ENCODE results near the gene P2RX1. TPM values are rescaled to one million over a fixed set of nuclear protein-coding genes. Genes with fewer than 3 reads are reported as not detected.
"Not testable (repeated sequence)": the region's sequence is repeated elsewhere in the genome, so short reads cannot be mapped to it uniquely, and the experiment has no call there.

Gene P2RX1
- total and polyA plus RNA-seq, 7 donors, result 0.46 to 55.9 (median 4.3) TPM

DNA sequence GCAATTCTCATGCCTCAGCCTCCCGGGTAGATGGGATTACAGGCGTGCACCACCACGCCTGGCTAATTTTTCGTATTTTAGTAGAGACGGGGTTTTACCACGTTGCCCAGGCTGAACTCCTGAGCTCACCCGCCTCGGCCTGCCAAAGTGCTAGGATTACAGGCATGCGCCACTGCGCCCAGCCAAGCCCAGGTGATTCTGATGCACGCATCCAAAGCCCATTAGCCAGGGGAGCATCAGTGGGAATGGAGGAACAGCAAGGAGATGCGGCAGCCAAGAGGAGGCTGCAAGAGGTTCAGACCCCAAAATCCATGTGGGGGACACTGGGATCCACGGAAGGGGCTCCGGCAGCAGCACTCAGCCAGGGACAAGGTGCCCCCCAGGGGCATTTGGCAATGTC, 35.9 kb upstream of the P2RX1 start:
- Histone ChIP-seq H3K9me3 (no peaks in the 10 kb centered on the region), H3K4me3 (no peak overlapping the region), H3K27me3 (no peaks in the 10 kb centered on the region), H3K36me3 (no peaks in the 10 kb centered on the region), H3K27ac (no peak overlapping the region), H3K4me1 (no peaks in the 10 kb centered on the region)
- 94 to 95% methylated on average over 14 of the region's 14 CpGs for WGBS, 2 donors
- no peak for DNase-seq
- TF ChIP-seq, protein P1, sequence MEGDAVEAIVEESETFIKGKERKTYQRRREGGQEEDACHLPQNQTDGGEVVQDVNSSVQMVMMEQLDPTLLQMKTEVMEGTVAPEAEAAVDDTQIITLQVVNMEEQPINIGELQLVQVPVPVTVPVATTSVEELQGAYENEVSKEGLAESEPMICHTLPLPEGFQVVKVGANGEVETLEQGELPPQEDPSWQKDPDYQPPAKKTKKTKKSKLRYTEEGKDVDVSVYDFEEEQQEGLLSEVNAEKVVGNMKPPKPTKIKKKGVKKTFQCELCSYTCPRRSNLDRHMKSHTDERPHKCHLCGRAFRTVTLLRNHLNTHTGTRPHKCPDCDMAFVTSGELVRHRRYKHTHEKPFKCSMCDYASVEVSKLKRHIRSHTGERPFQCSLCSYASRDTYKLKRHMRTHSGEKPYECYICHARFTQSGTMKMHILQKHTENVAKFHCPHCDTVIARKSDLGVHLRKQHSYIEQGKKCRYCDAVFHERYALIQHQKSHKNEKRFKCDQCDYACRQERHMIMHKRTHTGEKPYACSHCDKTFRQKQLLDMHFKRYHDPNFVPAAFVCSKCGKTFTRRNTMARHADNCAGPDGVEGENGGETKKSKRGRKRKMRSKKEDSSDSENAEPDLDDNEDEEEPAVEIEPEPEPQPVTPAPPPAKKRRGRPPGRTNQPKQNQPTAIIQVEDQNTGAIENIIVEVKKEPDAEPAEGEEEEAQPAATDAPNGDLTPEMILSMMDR (IDR thresholded peaks at IDR 0.05), result no peak
- no peak for TF ChIP-seq POLR2AphosphoS5 (IDR thresholded peaks at IDR 0.05)
- no peak for TF ChIP-seq EP300 (IDR thresholded peaks at IDR 0.05)
- TF ChIP-seq POLR2A (IDR thresholded peaks at IDR 0.05), result no peak
- intact Hi-C loops (cut with DNase I), result no loop called here

DNA sequence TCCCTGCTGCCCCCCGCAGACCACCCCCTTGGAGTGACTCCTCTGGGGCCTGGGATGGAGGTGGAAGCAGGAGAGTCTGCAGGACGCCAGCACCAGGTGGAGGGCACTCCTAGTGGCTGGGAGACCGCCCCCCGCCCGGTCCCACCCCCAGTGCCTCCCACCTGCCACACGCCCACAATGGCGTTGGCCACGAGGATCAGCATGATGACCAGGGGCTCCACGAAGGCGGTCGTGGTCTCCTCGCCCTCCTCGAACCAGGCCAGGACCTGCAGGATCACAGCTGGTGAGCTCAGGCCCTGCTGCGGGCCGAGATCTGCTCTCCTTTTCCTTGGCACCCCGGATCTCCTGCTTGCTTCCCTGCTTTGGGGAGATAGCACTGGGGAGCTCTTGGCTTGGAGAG, 35.2 kb upstream of the P2RX1 start:
- no peaks in the 10 kb centered on the region for H3K36me3 ChIP-seq
- intact Hi-C loops (cut with DNase I), result no loop called here
- 91 to 92% methylated on average over 16 of the region's 16 CpGs for WGBS, 2 donors

DNA sequence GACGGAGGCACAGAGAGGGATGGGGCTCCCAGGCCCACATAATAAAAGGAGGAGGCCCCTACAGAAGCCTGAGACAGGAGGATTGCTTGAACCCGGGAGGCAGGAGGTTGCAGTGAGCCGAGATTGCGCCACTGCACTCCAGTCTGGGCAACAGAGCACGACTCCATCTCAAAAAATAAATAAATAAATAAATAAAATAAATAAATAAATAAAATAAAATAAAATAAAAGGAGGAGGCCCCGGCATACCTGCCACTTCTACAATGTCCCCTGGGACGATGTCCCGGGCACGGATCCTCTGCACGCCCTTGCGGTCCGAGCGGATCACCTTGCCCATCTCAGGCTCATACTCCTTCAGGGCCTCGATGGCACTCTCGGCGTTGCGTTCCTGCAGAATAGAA, 34.7 kb upstream of the P2RX1 start:
- no peak for DNase-seq
- Histone ChIP-seq H3K9me3 (no peaks in the 10 kb centered on the region), H3K27ac (no peak overlapping the region), H3K4me3 (no peak overlapping the region), H3K4me1 (no peaks in the 10 kb centered on the region), H3K27me3 (no peaks in the 10 kb centered on the region), H3K36me3 (no peaks in the 10 kb centered on the region)
- no peak for TF ChIP-seq EP300 (IDR thresholded peaks at IDR 0.05)
- no peak for TF ChIP-seq POLR2A (IDR thresholded peaks at IDR 0.05)
- TF ChIP-seq POLR2AphosphoS5 (IDR thresholded peaks at IDR 0.05), result no peak
- TF ChIP-seq, protein P1 (IDR thresholded peaks at IDR 0.05), result no peak
- intact Hi-C loops (cut with DNase I), result no loop called here
- WGBS, 2 donors, result 97% methylated on average over 17 of the region's 17 CpGs

More for the DNA sequence above, 35.2 kb upstream of the P2RX1 start:
- Histone ChIP-seq H3K27ac (no peak overlapping the region), H3K4me1 (no peaks in the 10 kb centered on the region), H3K27me3 (no peaks in the 10 kb centered on the region), H3K9me3 (no peaks in the 10 kb centered on the region), H3K4me3 (no peak overlapping the region)
- TF ChIP-seq POLR2A (IDR thresholded peaks at IDR 0.05), result no peak
- DNase-seq, result no peak

DNA sequence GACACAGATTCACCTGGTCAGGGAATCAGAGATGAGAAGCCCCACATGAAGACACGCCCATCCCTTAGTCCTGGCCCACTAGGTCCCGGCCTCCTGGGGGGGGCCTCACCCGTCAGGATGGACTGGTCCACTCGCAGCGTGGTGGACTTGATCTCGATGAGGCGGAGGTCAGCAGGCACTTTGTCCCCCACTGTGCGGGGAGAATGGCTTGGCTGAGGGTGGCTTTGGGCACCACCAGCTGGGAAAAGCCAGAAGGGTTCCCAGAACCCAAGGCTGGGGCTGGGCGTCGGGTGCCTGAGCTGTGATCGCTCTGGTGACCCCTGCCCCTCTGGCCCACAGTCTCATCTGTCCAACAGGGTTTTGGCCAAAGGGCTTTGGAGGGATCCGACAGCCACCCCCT, 34.3 kb upstream of the P2RX1 start:
- no peak for DNase-seq
- intact Hi-C loops (cut with DNase I), result no loop called here
- Histone ChIP-seq H3K4me3 (no peak overlapping the region), H3K4me1 (no peaks in the 10 kb centered on the region), H3K27ac (no peak overlapping the region), H3K9me3 (no peaks in the 10 kb centered on the region), H3K27me3 (no peaks in the 10 kb centered on the region), H3K36me3 (no peaks in the 10 kb centered on the region)
- TF ChIP-seq EP300 (IDR thresholded peaks at IDR 0.05), result no peak
- no peak for TF ChIP-seq POLR2A (IDR thresholded peaks at IDR 0.05)
- TF ChIP-seq, protein P1 (IDR thresholded peaks at IDR 0.05), result no peak
- no peak for TF ChIP-seq POLR2AphosphoS5 (IDR thresholded peaks at IDR 0.05)
- WGBS, 2 donors, result 92 to 95% methylated on average over 12 of the region's 12 CpGs

DNA sequence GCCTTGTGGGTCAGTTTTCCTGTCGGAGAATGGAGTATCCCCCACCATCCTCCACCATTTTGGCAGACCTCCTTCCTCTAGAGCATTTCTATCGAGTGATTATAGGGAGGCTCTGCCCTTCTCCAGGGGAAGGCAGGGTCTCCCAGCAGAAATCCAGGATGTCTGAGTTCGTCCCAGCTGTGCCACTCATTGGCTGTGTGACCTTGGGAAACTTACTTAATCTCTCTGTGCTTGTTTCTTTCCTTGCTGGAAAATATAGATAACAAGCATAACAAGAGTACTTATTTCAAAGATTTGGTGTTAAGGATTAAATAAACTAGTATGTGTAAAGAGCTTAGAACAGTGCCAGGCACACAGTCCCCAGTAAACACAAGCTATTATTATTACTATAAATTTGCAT, 33.2 kb upstream of the P2RX1 start:
- Histone ChIP-seq H3K27ac (no peak overlapping the region), H3K4me3 (no peak overlapping the region), H3K9me3 (no peaks in the 10 kb centered on the region), H3K4me1 (peaks cover 0 to 10% (median 5%) of the 10 kb centered on the region in 4 donors), H3K36me3 (no peaks in the 10 kb centered on the region), H3K27me3 (no peaks in the 10 kb centered on the region)
- intact Hi-C loops (cut with DNase I), result loop anchor here (5.0 kb wide), 1 partner anchor 57 kb away; the partner anchor contains the start of gene CAMKK1
- TF ChIP-seq EP300 (IDR thresholded peaks at IDR 0.05), result no peak
- TF ChIP-seq, protein P1 (IDR thresholded peaks at IDR 0.05), result no peak
- no peak for TF ChIP-seq POLR2AphosphoS5 (IDR thresholded peaks at IDR 0.05)
- no peak for TF ChIP-seq POLR2A (IDR thresholded peaks at IDR 0.05)
- WGBS, 2 donors, result 95 to 96% methylated on average over 3 of the region's 3 CpGs
- no peak for DNase-seq

DNA sequence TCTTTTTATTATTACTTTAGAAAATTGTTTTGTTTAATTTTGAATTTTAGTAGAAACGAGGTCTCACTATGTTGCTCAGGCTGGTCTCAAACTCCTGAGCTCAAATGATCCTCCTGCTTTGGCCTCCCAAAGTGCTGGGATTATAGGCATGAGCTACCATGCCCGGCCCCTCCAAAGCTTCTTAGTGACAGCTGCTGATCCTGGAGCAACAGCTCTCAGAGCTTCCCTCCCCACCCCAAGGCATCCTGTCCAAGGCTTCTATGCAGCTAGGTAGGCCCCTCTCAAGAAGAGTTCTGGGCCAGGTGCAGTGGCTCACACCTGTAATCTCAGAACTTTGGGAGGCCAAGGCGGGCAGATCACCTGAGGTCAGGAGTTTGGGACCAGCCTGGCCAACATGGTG, 32.3 kb upstream of the P2RX1 start:
- WGBS, 2 donors, result 93 to 96% methylated on average over 3 of the region's 3 CpGs
- intact Hi-C loops (cut with DNase I), result loop anchor here (5.0 kb wide), 1 partner anchor 56 kb away; the partner anchor contains the start of gene CAMKK1
- not testable (repeated sequence) for H3K36me3 ChIP-seq

More for the DNA sequence above, 32.3 kb upstream of the P2RX1 start:
- H3K9me3 ChIP-seq, H3K27ac ChIP-seq, DNase-seq, H3K4me3 ChIP-seq, H3K27me3 ChIP-seq: not testable (repeated sequence)
- peaks cover 0 to 18% (median 14%) of the 10 kb centered on the region in 4 donors for H3K4me1 ChIP-seq
